GM19328 (cell line): ENCODE results near the gene ALDH4A1.
"Not testable (repeated sequence)": the region's sequence is repeated elsewhere in the genome, so short reads cannot be mapped to it uniquely, and the experiment has no call there.

ENCODE experiments used
- ATAC-seq: cut with Tn5 transposase; IDR thresholded peaks from one replicate; pipeline ENCODE4 v1.9.1; 2021; ENCODE audit warnings: mild to moderate bottlenecking, moderate library complexity; ENCODE audit not compliant: unreplicated experiment

ALDH4A1 gene

GRCh38 chr1:18879215-18879790 is 23.1 kb downstream of the ALDH4A1 start:
- no peak for ATAC-seq

GRCh38 chr1:18878538-18879214 is 23.7 kb downstream of the ALDH4A1 start:
- ATAC-seq: no peak

GRCh38 chr1:18877282-18877681 is 25.1 kb downstream of the ALDH4A1 start:
- no peak for ATAC-seq

- ATAC-seq: no peak
These were observed 26.1 kb downstream of the ALDH4A1 start for GRCh38 chr1:18876210-18876609.

- no peak for ATAC-seq
These were observed 26.6 kb downstream of the ALDH4A1 start for GRCh38 chr1:18875796-18876128.

GRCh38 chr1:18875107-18875795 is 27.1 kb downstream of the ALDH4A1 start:
- ATAC-seq: no peak

GRCh38 chr1:18874600-18874999 is 27.8 kb downstream of the ALDH4A1 start:
- no peak for ATAC-seq

GRCh38 chr1:18874036-18874435 is 28.3 kb downstream of the ALDH4A1 start:
- no peak for ATAC-seq

- no peak for ATAC-seq
These were observed 30.2 kb downstream of the ALDH4A1 start for GRCh38 chr1:18872071-18872611.

GRCh38 chr1:18871401-18872070 is 30.8 kb downstream of the ALDH4A1 start:
- ATAC-seq: no peak

GRCh38 chr1:18870957-18871356 is 31.4 kb downstream of the ALDH4A1 start:
- ATAC-seq: no peak

- not testable (repeated sequence) for ATAC-seq
These were observed 31.8 kb downstream of the ALDH4A1 start for GRCh38 chr1:18870595-18870865.

- no peak for ATAC-seq
These were observed 32.3 kb downstream of the ALDH4A1 start for GRCh38 chr1:18869847-18870594.

GRCh38 chr1:18868801-18869424 is 33.4 kb downstream of the ALDH4A1 start:
- no peak for ATAC-seq

GRCh38 chr1:18868354-18868753 is 34.0 kb downstream of the ALDH4A1 start:
- no peak for ATAC-seq

GRCh38 chr1:18866846-18867245 is 35.5 kb downstream of the ALDH4A1 start:
- ATAC-seq: no peak

- no peak for ATAC-seq
These were observed 36.0 kb downstream of the ALDH4A1 start for GRCh38 chr1:18866314-18866713.

- no peak for ATAC-seq
These were observed 37.2 kb downstream of the ALDH4A1 start for GRCh38 chr1:18865176-18865575.

GRCh38 chr1:18861590-18861989 is 40.8 kb downstream of the ALDH4A1 start:
- no peak for ATAC-seq

- ATAC-seq: no peak
These were observed 41.3 kb downstream of the ALDH4A1 start for GRCh38 chr1:18861082-18861481.

- ATAC-seq: no peak
These were observed 42.8 kb downstream of the ALDH4A1 start, which contains the start of gene TAS1R2 for GRCh38 chr1:18859560-18859959. TSS of gene TAS1R2 (minus strand) at chr1:18859660. CDS start at chr1:18859660, 0 bp downstream.
